SK-N-SH (cell line): ENCODE measurements around the gene GOLGA8A.

Experiments used
- CHD2 ChIP-seq: fragments of 150-350 bp; IDR thresholded peaks from 2 replicates; pipeline ENCODE4 v1.6.1; 2018; ENCODE audit warnings: low read length; ENCODE audit not compliant: partially characterized antibody
- CTCF ChIP-seq: fragments of 200-600 bp; sonication (generic); IDR thresholded peaks from 2 replicates; pipeline ENCODE4 v1.6.1; 2017; ENCODE audit warnings: antibody characterized with exemption, mild to moderate bottlenecking, moderate library complexity
- EZH2phosphoT487 ChIP-seq: fragments of 200-600 bp; sonication (generic); IDR thresholded peaks from 2 replicates; pipeline ENCODE4 v1.6.1; 2017; ENCODE audit warnings: low read depth, mixed run types, mild to moderate bottlenecking, antibody characterized with exemption, moderate library complexity, borderline replicate concordance
- POLR2AphosphoS5 ChIP-seq: IDR thresholded peaks from 2 replicates; pipeline ENCODE4 v1.6.1; 2012; ENCODE audit warnings: low read depth, low read length
- RAD21 ChIP-seq: IDR thresholded peaks from 2 replicates; pipeline ENCODE4 v1.6.1; 2012; ENCODE audit warnings: mild to moderate bottlenecking, low read length
- SIN3A ChIP-seq: IDR thresholded peaks from 2 replicates; pipeline ENCODE4 v1.6.1; 2012; ENCODE audit warnings: low read depth, mild to moderate bottlenecking, low read length, moderate library complexity, borderline replicate concordance
- TAF1 ChIP-seq: IDR thresholded peaks from 2 replicates; pipeline ENCODE4 v1.6.1; 2012; ENCODE audit warnings: low read depth, mild to moderate bottlenecking, low read length, moderate library complexity, borderline replicate concordance
- YY1 ChIP-seq: IDR thresholded peaks from 2 replicates; pipeline ENCODE4 v1.4.0; 2012; ENCODE audit warnings: low read depth, mild to moderate bottlenecking
- ZBTB33 ChIP-seq: IDR thresholded peaks from 2 replicates; pipeline ENCODE4 v1.4.0; 2012; ENCODE audit warnings: low read depth, borderline replicate concordance

GRCh38 chr15:34481370-34481769 is 43.8 kb upstream of the GOLGA8A start:
- no peak for TF ChIP-seq RAD21
- TF ChIP-seq CTCF: no peak
- TF ChIP-seq POLR2AphosphoS5: no peak
- no peak for TF ChIP-seq TAF1
- no peak for TF ChIP-seq EZH2phosphoT487
- no peak for TF ChIP-seq YY1
- TF ChIP-seq SIN3A: no peak
- no peak for TF ChIP-seq ZBTB33
- TF ChIP-seq CHD2: no peak
